Measurements from ENCODE around the gene PSTPIP1.

The PSTPIP1 gene

GRCh38 chr15:77025941-77026411 lies 31.1 kb downstream of the PSTPIP1 start:
- in situ Hi-C loops (cut with MboI; ENCODE audit: low pct_unique_long_range_greater_than_20kb, low sequenced_read_pairs, unreplicated experiment): no loop called here
- no peak for TF ChIP-seq CTCF (IDR thresholded peaks at IDR 0.05; ENCODE audit: extremely low read depth, insufficient read depth, missing control alignments)
- DNase-seq (ENCODE audit: low spot score): no peak

- in situ Hi-C loops (cut with MboI; ENCODE audit: low pct_unique_long_range_greater_than_20kb, low sequenced_read_pairs, unreplicated experiment): no loop called here
- TF ChIP-seq CTCF (IDR thresholded peaks at IDR 0.05; ENCODE audit: extremely low read depth, insufficient read depth, missing control alignments): no peak
- no peak for DNase-seq (ENCODE audit: low spot score)
Observed at GRCh38 chr15:77026501-77027110, 31.7 kb downstream of the PSTPIP1 start.

GRCh38 chr15:77027111-77027696 lies 32.3 kb downstream of the PSTPIP1 start:
- DNase-seq (ENCODE audit: low spot score): no peak
- TF ChIP-seq CTCF (IDR thresholded peaks at IDR 0.05; ENCODE audit: extremely low read depth, insufficient read depth, missing control alignments): no peak
- in situ Hi-C loops (cut with MboI; ENCODE audit: low pct_unique_long_range_greater_than_20kb, low sequenced_read_pairs, unreplicated experiment): no loop called here

GRCh38 chr15:77027697-77028450 lies 32.9 kb downstream of the PSTPIP1 start:
- no peak for DNase-seq (ENCODE audit: low spot score)
- TF ChIP-seq CTCF (IDR thresholded peaks at IDR 0.05; ENCODE audit: extremely low read depth, insufficient read depth, missing control alignments): no peak
- in situ Hi-C loops (cut with MboI; ENCODE audit: low pct_unique_long_range_greater_than_20kb, low sequenced_read_pairs, unreplicated experiment): no loop called here

GRCh38 chr15:77028451-77029165 lies 33.7 kb downstream of the PSTPIP1 start:
- DNase-seq (ENCODE audit: low spot score): no peak
- in situ Hi-C loops (cut with MboI; ENCODE audit: low pct_unique_long_range_greater_than_20kb, low sequenced_read_pairs, unreplicated experiment): no loop called here
- no peak for TF ChIP-seq CTCF (IDR thresholded peaks at IDR 0.05; ENCODE audit: extremely low read depth, insufficient read depth, missing control alignments)
